K562 (cell line): Measurements from ENCODE around the gene SPIB.

ENCODE experiments used
- CLOCK ChIP-seq: fragments of 250-450 bp; sonication (Bioruptor Pico); IDR thresholded peaks from 2 replicates; pipeline ENCODE4 v1.4.0; 2020; ENCODE audit warnings: mild to moderate bottlenecking, moderate library complexity, borderline replicate concordance
- CTCF ChIP-seq, 3 experiments: IDR thresholded peaks in 2 of 3; conservative IDR thresholded peaks in 1 of 3; 2 replicates each; pipeline ENCODE4 v1.5.1; 2011 to 2012; ENCODE audit warnings: low read length in 3 of 3, mild to moderate bottlenecking in 3 of 3, control low read depth in 2 of 3, improper control_type of control experiment in 1 of 3, inconsistent platforms in 1 of 3, low read depth in 1 of 3, mixed read lengths in 1 of 3, moderate library complexity in 1 of 3; ENCODE audit not compliant: insufficient read depth in 2 of 3
- MTA2 ChIP-seq: fragments of 450-650 bp; IDR thresholded peaks from 2 replicates; pipeline ENCODE4 v1.6.1; 2016; ENCODE audit warnings: low read depth
- TCFL5 ChIP-seq: fragments of 250-450 bp; sonication (Bioruptor Pico); conservative IDR thresholded peaks from 2 replicates; pipeline ENCODE4 v1.6.1; 2021; ENCODE audit warnings: mild to moderate bottlenecking, moderate library complexity, matching md5 sums
- ZBTB1 ChIP-seq: sonication (generic); formaldehyde crosslinking; IDR thresholded peaks from 2 replicates; pipeline ENCODE4 v1.8.1; 2023; ENCODE audit warnings: missing genetic modification reagents, low read depth, mild to moderate bottlenecking, borderline replicate concordance
- ZNF280B ChIP-seq: fragments of 250-450 bp; sonication (Bioruptor Pico); IDR thresholded peaks from 2 replicates; pipeline ENCODE4 v1.5.1; 2021; ENCODE audit warnings: mild to moderate bottlenecking

GRCh38 chr19:50409347-50409746, 9.4 kb upstream of the SPIB start:
- TF ChIP-seq TCFL5, result no peak
- TF ChIP-seq ZBTB1 (CRISPR knock-in tag), result no peak
- no peak for TF ChIP-seq MTA2
- TF ChIP-seq ZNF280B, result no peak
- no peak for TF ChIP-seq CLOCK (CRISPR knock-in tag)
- no peak for TF ChIP-seq CTCF (IDR thresholded peaks at IDR 0.05 in 2 of 3, conservative IDR thresholded peaks at IDR 0.05 in 1 of 3; ENCODE audit: insufficient read depth in 2 of 3, low read depth in 1 of 3, low read length in 3 of 3)
